Suprapubic skin (tissue), 3 donors: ENCODE measurements around the gene NLRP1.

Experiments
- CTCF ChIP-seq, 2 donors: fragments of 200-600 bp in 1 of 2; fragments of 450-650 bp in 1 of 2; sonication (generic) in 1 of 2; IDR thresholded peaks; one replicate each; pipeline ENCODE4 v1.5.1; 2016 to 2019; ENCODE audit warnings: antibody characterized with exemption in 2 of 2, mild to moderate bottlenecking in 1 of 2, moderate library complexity in 1 of 2
- EP300 ChIP-seq: sonication (generic); formaldehyde crosslinking; IDR thresholded peaks from one replicate; pipeline ENCODE4 v1.6.1; 2017; ENCODE audit warnings: antibody characterized with exemption
- POLR2A ChIP-seq, 2 donors: fragments of 450-650 bp; IDR thresholded peaks; one replicate each; pipeline ENCODE4 v1.6.1; 2017; ENCODE audit warnings: antibody characterized with exemption in 2 of 2, mild to moderate bottlenecking in 2 of 2, moderate library complexity in 2 of 2

GRCh38 chr17:5501685-5502084 is 82.6 kb downstream of the NLRP1 start:
- TF ChIP-seq CTCF (IDR thresholded peaks at IDR 0.05) = no peak
- TF ChIP-seq POLR2A (IDR thresholded peaks at IDR 0.05) = no peak
- no peak for TF ChIP-seq EP300
